Eye (tissue), 1 donor: ENCODE measurements around the gene AGTPBP1.
A peak's percentile ranks its signal among the peaks of the same experiment; 100 is the strongest.
"Not testable (repeated sequence)": the region's sequence is repeated elsewhere in the genome, so short reads cannot be mapped to it uniquely, and the experiment has no call there.

Experiments
- DNase-seq: peaks from one replicate; pipeline ENCODE4 v3.0.0-alpha.2; 2015

The AGTPBP1 gene

GRCh38 chr9:85630676-85631075 is 111.1 kb downstream of the AGTPBP1 start:
- DNase-seq: no peak

GRCh38 chr9:85617141-85617670 is 124.5 kb downstream of the AGTPBP1 start:
- DNase-seq: no peak

DNA sequence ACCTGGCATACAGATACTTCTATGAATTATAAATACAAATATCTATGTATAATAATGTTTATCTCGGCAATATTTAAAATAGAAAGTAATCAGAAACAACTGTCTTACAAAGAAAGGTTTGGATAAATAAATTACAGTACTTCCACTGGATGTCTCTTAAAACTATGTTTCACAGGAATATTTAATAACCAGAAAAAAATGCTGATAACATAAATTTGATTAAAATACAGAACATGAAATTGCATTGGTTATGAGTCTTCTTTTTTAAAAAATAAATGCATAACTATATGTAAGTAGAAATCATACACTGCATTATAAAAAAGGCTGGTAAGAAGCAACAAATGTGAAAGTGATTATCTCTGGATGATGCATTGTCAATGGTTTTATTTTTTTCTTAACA is 126.0 kb downstream of the AGTPBP1 start:
- no peak for DNase-seq

- peak; percentile 93 for DNase-seq
These were observed 131.5 kb downstream of the AGTPBP1 start for GRCh38 chr9:85610074-85610860.

DNA sequence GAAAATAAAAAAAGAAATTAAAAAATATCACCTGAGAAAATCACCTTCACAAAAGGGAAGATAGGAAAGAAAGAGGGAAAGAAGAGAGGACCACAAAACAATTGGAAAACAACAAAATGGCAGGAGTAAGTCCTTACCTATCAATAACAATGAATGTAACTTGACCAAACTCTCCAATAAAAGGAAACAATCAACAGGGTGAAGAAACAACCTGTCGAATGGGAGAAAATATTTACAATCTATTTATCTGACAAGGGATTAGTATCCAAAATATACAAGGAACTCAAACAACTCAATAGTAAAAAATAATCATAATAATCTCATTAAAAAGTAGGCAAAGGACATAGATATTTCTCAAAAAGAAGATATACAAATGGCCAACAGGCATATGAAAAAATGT is 135.8 kb downstream of the AGTPBP1 start:
- no peak for DNase-seq

DNA sequence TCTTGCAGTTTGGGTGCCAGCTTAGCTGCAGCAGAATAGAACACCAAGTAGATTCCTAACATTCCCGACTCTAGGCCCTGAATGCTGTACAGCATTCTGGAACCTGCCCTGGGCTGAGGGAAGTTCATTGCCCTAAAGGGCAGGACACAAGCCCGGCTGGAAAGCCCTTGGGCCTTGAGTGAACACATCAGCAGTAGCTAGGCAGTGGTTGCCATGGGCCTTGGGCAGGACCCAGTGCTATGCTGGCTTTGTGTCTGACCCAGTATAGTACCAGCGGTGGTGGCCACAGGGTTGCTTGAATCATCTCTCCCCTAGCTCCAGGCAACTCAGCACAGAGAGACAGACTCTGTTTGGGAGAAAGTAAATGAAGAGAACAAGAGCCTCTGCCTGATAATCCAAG is 137.8 kb downstream of the AGTPBP1 start:
- DNase-seq: no peak

GRCh38 chr9:85602742-85603141 is 139.0 kb downstream of the AGTPBP1 start:
- no peak for DNase-seq

DNA sequence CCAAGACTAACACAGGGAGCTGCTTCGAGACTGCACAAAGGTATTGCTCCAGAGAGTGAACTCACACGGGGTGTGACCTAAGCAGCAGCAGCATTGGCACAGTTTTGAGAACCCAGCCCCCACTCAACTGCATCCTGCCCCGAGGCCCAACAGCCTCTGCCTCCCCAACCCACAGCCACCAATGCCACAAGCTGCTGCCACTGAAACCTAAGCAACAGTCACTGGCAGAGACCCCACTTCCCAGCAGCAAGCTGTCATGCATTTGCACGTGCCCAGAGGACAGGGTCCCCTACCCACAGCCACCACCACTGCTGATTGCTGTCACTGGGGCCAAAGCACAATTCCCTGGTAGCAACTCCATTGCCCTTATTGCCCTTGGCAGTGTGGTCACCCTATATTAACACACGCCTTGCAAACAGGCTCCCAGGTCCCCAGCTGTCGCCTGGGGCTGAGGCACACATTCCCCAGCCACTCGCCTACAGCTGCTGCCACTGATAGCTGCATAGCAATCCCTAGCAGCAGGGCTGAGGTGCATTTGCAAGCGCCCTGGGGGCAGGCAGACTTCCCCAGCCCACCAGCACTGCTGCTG is 141.0 kb downstream of the AGTPBP1 start:
- peak; percentile 18 for DNase-seq

DNA sequence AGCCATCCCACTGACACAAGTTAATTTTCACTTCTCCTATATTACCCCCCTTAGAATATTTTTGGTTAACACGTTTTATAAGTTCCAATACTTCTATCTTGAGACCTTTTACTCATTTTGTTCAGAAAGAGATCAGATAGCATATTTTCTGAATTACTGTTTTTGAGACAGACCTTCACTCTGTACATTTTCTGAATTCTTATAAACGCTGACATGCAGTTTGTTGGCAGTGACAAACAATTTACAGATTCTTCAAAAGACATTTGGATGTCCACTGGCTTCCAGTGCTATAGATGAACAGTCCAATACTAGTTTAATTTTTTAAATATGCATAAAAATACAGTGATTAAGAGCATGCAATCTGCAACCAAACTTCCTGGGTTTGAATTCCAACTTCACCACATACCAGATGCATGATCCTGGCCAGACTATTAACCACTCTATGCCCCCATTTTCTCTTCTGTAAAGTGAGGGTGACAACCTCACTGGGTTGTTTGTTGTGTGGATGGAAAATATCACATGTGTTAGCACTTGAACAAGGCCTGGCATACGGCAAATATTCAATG is 142.1 kb downstream of the AGTPBP1 start:
- DNase-seq: no peak

DNA sequence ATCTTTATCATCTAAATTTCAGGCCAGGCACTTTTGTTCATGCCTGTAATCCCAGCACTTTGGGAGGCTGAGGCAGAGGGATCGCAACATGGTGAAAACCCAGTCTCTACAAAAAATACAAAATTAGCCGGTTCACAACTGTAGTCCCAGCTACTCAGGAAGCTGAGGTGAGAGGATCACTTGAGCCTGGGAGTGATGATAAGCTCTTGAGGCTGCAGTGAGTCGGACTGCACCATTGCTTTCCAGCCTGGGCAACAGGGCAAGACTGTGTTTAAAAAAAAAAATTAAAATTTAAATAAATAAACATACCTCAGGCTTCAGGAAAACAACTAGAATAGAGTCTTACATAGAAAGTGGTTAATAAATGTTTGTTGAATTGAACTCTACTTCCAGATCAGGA is 147.4 kb downstream of the AGTPBP1 start:
- DNase-seq: no peak

- DNase-seq: no peak
These were observed 155.1 kb downstream of the AGTPBP1 start for GRCh38 chr9:85586684-85587083.

DNA sequence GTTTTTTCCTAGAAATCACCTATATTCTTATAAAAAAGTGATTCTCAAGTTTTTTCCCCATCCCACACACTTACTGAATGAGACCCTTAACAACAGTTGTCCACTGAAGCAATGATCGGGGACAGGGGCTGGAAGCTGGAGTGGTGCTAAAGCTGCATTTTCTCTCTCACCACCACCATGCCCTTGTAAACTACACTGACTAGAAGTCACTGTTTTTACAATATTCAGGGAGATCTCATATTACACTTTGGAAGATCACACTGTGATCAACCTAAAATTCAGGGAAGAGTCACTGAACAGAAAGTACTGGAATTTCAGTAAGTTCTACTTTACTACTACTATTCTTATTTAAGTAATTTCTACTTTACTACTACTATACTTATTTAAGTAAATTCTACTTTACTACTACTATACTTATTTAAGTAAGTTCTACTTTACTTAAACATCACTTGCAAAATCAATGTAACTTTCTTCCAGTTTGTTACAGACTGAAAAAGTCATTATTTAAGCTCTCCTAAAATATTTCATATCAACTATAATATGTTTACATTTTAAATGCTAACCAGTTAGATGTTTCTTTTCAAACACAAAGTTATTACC is 164.3 kb downstream of the AGTPBP1 start:
- no peak for DNase-seq

DNA sequence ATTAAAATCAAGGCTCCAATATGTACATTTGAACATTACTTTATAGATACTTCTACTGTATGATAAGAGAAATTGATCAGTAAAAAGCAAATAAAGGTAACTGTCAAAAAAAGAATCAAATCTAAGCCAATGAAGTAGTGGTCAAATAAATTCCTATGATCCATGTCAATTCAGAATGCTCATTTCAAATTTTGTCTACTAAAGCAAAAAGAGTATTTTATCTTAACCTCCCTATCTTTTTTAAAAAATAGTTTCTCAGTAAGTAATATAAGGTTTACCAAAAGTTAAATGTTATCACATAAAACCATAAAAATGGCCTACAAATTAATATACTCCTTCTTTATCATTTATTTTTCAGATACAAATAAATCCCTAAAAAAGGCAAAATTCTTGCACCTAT is 165.9 kb downstream of the AGTPBP1 start:
- DNase-seq: no peak

- DNase-seq: not testable (repeated sequence)
These were observed 168.2 kb downstream of the AGTPBP1 start for GRCh38 chr9:85573546-85573945.

- DNase-seq: not testable (repeated sequence)
These were observed 168.8 kb downstream of the AGTPBP1 start for GRCh38 chr9:85572917-85573316.

GRCh38 chr9:85569988-85570387 is 171.8 kb downstream of the AGTPBP1 start:
- DNase-seq: no peak

DNA sequence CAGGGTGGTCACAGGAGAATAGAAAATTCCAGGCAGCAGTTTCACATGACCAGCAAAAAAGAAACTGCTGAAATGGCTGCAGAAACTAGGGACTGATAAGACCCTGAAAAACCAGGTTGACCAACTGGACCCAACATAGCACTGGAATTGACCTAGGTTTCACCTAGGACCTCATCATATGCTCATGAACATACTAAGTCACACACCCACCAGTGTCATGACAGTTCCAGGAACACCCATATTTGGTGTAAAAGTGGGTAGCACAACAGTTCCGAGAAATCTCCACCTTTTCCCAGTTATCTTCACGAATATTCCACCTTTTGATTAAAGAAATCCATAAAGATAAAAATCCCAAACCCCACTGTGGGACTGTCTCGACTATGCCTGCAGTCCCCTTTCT is 182.2 kb downstream of the AGTPBP1 start:
- no peak for DNase-seq

DNA sequence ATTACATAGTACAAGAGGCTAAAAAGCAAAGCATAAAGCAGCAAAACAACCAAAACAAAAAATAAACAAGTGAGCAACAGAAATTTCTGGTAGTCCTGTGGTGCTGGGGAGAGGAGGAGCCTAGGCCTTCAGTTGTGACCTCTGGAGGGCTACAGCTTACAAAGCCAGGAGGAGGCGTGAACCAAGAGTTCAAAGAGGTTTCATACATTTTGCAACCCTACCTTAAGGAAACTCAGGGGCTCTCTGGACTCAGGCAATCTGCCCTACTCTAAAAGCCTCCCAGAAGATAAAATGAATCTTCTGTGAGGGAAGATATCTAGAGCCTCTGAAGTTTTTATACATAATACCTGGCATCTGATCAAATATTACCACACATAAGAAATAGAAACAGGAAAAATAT is 187.4 kb downstream of the AGTPBP1 start:
- no peak for DNase-seq

DNA sequence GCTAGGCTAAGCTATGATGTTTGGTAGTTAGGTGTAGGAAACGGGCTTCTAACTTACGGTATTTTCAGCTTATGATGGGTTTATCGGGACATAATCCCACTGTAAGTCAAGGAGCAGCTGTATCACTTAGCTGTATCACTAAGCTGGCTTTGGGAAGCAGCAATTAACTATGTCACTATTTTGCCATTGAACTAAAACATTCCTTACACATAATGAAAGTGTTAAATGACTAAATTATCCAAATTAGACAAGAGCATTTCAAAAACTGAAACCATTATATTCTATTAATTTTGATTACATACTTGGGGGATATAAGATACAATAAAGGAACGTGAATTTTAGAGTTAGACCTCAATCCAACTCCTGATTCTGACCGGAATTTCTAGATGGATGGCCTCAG is 188.3 kb downstream of the AGTPBP1 start:
- DNase-seq: no peak

DNA sequence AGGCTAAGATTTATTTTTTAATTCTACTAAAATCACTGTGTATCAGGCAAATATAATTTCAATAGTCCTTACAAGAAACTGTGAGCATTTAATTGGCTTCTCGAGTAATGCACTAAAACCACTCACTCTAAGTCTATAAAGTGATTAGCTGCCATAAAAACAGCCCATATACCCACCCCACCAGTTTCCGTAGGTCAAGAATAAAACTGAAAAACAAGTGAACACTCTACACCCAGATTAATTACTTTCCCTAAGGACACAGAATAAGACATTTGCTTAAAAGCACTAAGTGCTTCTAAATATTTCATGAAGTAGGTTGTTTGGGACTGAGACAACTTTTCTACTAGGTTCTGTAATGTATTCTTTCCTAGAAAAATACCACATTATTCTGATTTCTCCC is 194.2 kb downstream of the AGTPBP1 start:
- DNase-seq: peak; percentile 52

- no peak for DNase-seq
These were observed 198.6 kb downstream of the AGTPBP1 start for GRCh38 chr9:85543196-85543595.

DNA sequence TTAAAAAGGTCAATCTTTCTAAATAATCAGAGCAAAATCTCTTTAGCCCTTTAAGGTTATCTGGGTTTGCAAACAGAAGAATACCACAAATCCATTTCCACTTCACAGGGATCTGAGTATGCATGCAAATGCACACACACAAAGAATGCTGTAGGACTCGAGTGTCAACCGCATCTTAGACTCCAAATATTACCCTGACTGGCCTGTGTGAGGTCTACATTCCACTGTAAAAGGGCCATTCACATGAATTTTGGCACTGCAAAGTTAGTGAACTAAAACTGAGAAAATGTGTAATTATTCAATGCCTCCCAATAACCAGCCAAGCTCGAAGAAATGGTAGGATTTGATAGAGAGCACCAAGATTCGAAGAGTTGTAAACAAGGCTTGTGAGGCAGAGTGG is 199.9 kb downstream of the AGTPBP1 start:
- DNase-seq: no peak

DNA sequence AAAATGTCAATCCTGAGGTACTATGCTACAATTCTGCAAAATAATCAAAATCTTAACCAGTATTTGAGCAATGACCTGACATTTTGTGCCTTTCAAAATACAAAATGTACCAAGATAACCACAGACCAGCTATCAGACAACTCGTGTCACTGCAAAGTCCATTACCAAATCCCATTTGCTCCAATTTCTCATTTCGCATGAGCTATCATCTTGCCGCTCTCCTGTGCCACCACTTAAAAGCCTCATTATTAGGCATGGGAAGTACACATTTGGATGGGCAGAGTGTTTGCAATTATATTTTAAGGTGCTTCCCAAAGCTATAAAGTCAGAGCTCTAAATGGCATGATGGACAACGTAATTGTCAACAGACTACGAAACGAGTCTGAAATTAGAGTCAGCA is 205.2 kb downstream of the AGTPBP1 start:
- DNase-seq: no peak

- no peak for DNase-seq
These were observed 205.7 kb downstream of the AGTPBP1 start for GRCh38 chr9:85536076-85536475.
